Mammary epithelial cell (primary cell): ENCODE data around the gene SERINC3.

Experiments
- EZH2 ChIP-seq: IDR thresholded peaks from 2 replicates; pipeline ENCODE4 v1.6.1; 2012; ENCODE audit warnings: low read length, inconsistent platforms, borderline replicate concordance
- TF ChIP-seq, protein P1 (sequence below), 2 donors: IDR thresholded peaks in 1 of 2; conservative IDR thresholded peaks in 1 of 2; 2 replicates each; pipeline ENCODE4 v1.5.1; 2011 to 2012; ENCODE audit warnings: inconsistent platforms in 2 of 2, low read length in 2 of 2, mild to moderate bottlenecking in 2 of 2, control low read depth in 1 of 2, low read depth in 1 of 2; ENCODE audit not compliant: insufficient read depth in 1 of 2; ENCODE audit errors: extremely low read depth in 1 of 2

DNA sequence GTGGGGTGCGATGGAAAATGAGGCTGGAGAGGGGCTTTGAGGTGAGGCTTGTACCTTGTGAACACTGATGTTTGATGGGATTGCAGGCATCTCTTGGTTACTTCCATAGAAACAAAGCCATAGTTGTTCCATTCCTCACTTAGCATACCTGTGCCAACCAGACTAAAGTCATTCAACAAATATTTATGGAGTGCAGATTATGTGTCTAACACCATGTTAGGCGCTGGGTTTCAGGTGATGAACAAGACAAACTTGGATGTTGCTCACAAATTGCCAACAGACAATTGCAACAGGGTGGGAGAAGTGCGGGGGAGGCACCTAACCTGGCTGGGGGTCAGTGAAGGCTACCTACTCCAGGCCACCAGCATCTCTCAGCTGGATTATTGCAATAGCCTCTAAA is 44.7 kb downstream of the SERINC3 start:
- TF ChIP-seq EZH2 = no peak
- TF ChIP-seq, protein P1, sequence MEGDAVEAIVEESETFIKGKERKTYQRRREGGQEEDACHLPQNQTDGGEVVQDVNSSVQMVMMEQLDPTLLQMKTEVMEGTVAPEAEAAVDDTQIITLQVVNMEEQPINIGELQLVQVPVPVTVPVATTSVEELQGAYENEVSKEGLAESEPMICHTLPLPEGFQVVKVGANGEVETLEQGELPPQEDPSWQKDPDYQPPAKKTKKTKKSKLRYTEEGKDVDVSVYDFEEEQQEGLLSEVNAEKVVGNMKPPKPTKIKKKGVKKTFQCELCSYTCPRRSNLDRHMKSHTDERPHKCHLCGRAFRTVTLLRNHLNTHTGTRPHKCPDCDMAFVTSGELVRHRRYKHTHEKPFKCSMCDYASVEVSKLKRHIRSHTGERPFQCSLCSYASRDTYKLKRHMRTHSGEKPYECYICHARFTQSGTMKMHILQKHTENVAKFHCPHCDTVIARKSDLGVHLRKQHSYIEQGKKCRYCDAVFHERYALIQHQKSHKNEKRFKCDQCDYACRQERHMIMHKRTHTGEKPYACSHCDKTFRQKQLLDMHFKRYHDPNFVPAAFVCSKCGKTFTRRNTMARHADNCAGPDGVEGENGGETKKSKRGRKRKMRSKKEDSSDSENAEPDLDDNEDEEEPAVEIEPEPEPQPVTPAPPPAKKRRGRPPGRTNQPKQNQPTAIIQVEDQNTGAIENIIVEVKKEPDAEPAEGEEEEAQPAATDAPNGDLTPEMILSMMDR (conservative IDR thresholded peaks at IDR 0.05 in 1 of 2, IDR thresholded peaks at IDR 0.05 in 1 of 2; ENCODE audit: extremely low read depth in 1 of 2, insufficient read depth in 1 of 2, low read depth in 1 of 2, low read length in 2 of 2) = no peak
